ELR (cell line): Measurements from ENCODE around the gene TOB1.

Experiments
- DNase-seq: peaks from one replicate; pipeline ENCODE4 v3.0.0-alpha.2; 2015; ENCODE audit warnings: low read depth

Gene TOB1

GRCh38 chr17:50832267-50832863, 33.8 kb downstream of the TOB1 start:
- DNase-seq: no peak

GRCh38 chr17:50831471-50831928, 34.7 kb downstream of the TOB1 start:
- DNase-seq: no peak

DNA sequence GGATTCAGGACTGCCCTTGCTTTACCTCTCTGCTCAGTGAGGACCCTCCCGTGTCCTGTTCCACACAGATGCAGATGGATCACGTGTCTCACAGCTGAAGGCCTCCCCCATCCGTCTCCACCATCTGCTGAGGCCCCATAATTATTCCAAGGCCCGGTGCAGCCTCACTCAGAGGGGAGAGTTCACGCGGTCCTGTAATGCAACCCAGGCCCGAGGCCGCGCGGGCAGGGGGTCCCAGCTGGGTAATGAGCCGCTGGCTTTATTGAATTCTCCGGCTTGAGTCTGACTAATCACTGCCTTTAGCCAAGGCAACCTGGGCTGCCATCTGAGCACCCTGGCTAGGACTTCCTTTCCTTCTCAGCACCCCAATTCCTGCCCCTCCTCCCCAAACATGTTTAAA, 35.2 kb downstream of the TOB1 start:
- no peak for DNase-seq

- DNase-seq: no peak
Observed at GRCh38 chr17:50830352-50830751, 35.8 kb downstream of the TOB1 start.

- no peak for DNase-seq
Observed at GRCh38 chr17:50829332-50829731, 36.8 kb downstream of the TOB1 start.

GRCh38 chr17:50828508-50829170, 37.5 kb downstream of the TOB1 start:
- no peak for DNase-seq

GRCh38 chr17:50825188-50825587, 41.0 kb downstream of the TOB1 start:
- DNase-seq: no peak

GRCh38 chr17:50824429-50824828, 41.7 kb downstream of the TOB1 start:
- no peak for DNase-seq

DNA sequence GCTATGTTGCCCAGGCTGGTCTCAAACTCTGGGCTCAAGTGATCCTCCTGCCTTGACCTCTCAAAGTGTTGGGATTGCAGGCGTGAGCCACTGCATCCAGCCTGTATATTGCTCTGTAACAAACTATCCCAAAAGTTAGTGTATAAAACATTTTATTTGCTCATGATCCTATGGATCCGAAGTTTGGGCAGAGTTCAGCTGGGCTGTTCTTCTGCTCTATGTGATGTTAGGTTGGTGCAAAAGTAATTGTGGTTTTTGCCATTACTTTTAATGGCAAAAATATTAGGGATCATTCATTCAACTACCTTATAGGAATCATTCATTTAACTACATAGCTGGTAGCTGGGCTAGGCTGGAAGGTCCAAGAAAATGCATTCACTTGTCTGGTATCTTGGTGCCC, 43.6 kb downstream of the TOB1 start:
- DNase-seq: no peak

- no peak for DNase-seq
Observed at GRCh38 chr17:50820651-50821050, 45.5 kb downstream of the TOB1 start.

- DNase-seq: no peak
Observed at GRCh38 chr17:50818921-50819657, 47.1 kb downstream of the TOB1 start.

- peak; percentile 62 for DNase-seq
Observed at GRCh38 chr17:50818261-50818660, 47.9 kb downstream of the TOB1 start.

GRCh38 chr17:50817838-50818237, 48.3 kb downstream of the TOB1 start:
- DNase-seq: peak; percentile 88

GRCh38 chr17:50816771-50817751, 49.1 kb downstream of the TOB1 start:
- DNase-seq: peak; percentile 61

DNA sequence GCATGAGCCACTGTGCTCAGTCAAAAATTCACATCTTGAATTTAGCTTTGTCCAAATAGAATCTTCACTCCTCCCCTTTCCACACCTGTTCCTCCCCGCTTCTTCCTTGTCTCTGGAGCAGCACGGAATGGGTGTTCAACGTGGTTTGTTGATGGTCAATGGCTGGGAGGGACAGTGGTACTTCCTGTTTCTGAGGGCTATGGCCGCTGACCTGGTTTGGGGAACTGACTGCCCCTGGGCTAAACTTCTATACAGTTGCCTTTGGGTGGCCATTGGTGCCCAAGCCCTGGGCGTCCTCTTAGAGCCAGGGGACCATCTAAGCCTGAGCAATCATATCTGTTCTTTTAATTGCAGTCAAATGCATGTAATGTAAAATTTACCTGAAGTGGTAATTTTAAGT, 49.9 kb downstream of the TOB1 start:
- no peak for DNase-seq

DNA sequence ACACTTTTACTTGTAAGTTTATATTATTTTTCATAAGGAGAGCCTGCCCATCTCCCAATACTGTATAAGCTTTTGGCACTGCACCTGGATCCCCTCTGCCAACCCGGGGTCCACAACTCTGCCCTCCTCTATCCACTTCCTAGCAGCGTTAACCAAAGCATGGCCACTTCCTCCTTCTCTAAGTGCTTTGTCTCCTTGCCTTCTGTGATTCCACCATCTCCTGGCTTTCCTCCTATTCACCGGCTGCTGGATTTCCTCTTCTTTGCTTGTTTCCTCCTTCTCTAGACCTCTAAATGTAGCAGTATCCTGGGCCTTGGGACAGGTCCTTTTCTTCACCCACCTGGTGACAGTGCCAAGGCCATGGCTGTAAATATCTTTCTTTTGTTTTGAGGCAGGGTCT, 50.8 kb downstream of the TOB1 start:
- no peak for DNase-seq

GRCh38 chr17:50813583-50813982, 52.6 kb downstream of the TOB1 start:
- DNase-seq: no peak
